Panc1 (cell line): Measurements from ENCODE around the gene SLC38A5. TPM values are rescaled to one million over a fixed set of nuclear protein-coding genes. Genes with fewer than 3 reads are reported as not detected.
A peak's percentile ranks its signal among the peaks of the same experiment; 100 is the strongest.
"Not testable (repeated sequence)": the region's sequence is repeated elsewhere in the genome, so short reads cannot be mapped to it uniquely, and the experiment has no call there.

Experiments used
- ATAC-seq: fragments of 200-7000 bp; cut with Tn5 transposase; 2 replicates; pipeline ENCODE4 v1.9.1; 2020; ENCODE audit warnings: mild to moderate bottlenecking, moderate library complexity
- BruUV-seq: library from RNA; stranded (reverse); fragments of 400-500 nt; replicated peaks from 2 replicates; lab custom pipeline; 2021; lab: Mats Ljungman, UMichigan
- CTCF ChIA-PET: fragments of 300-600 bp; sonication (Branson Sonifier 250); formaldehyde crosslinking; loops from one replicate; lab custom pipeline; 2022; ENCODE audit warnings: antibody characterized with exemption; lab: Charles Lee
- POLR2A ChIA-PET: fragments of 300-600 bp; sonication (Branson Sonifier 250); formaldehyde crosslinking; loops from one replicate; lab custom pipeline; 2022; ENCODE audit warnings: antibody characterized with exemption; lab: Charles Lee
- DNase-seq: peaks from one replicate; pipeline ENCODE4 v3.0.0-alpha.2; 2010; ENCODE audit warnings: low read depth, low spot score
- H3K27ac ChIP-seq: 2 replicates; pipeline ENCODE4 v1.5.1; 2011; ENCODE audit warnings: mild to moderate bottlenecking, low read length, inconsistent platforms
- H3K27me3 ChIP-seq: fragments of 200-500 bp; sonication (Bioruptor generic); 2 replicates; pipeline ENCODE4 v1.6.0; 2014; ENCODE audit warnings: low read length, inconsistent platforms; ENCODE audit not compliant: control insufficient read depth, insufficient read depth
- H3K36me3 ChIP-seq: fragments of 200-500 bp; sonication (Bioruptor generic); 2 replicates; pipeline ENCODE4 v1.5.1; 2014; ENCODE audit warnings: inconsistent platforms, mild to moderate bottlenecking, low read length, moderate library complexity; ENCODE audit not compliant: control insufficient read depth, insufficient read depth
- H3K4me1 ChIP-seq: 2 replicates; pipeline ENCODE4 v1.5.1; 2011; ENCODE audit warnings: inconsistent platforms, mild to moderate bottlenecking, low read length, moderate library complexity; ENCODE audit not compliant: control insufficient read depth, insufficient read depth
- H3K4me3 ChIP-seq, 2 experiments: 2 replicates each; pipeline ENCODE4 v1.5.1; 2011 to 2012; ENCODE audit warnings: low read depth in 2 of 2, low read length in 2 of 2, mild to moderate bottlenecking in 2 of 2, inconsistent platforms in 1 of 2, moderate library complexity in 1 of 2
- H3K9me3 ChIP-seq: fragments of 200-500 bp; sonication (Bioruptor generic); 2 replicates; pipeline ENCODE4 v1.5.1; 2014; ENCODE audit warnings: low read depth, mild to moderate bottlenecking, inconsistent platforms, low read length, moderate library complexity; ENCODE audit not compliant: control insufficient read depth, insufficient read depth
- POLR2AphosphoS5 ChIP-seq: IDR thresholded peaks from 2 replicates; pipeline ENCODE4 v1.6.1; 2012; ENCODE audit warnings: mild to moderate bottlenecking, low read depth, low read length, moderate library complexity
- SIN3A ChIP-seq: IDR thresholded peaks from 2 replicates; pipeline ENCODE4 v1.6.1; 2012; ENCODE audit warnings: low read depth, mild to moderate bottlenecking, low read length, moderate library complexity, borderline replicate concordance; ENCODE audit not compliant: insufficient read depth
- TCF7L2 ChIP-seq: IDR thresholded peaks from 2 replicates; pipeline ENCODE4 v1.6.1; 2011; ENCODE audit warnings: mild to moderate bottlenecking, low read depth, low read length, inconsistent platforms
- in situ Hi-C: cut with HindIII; loops from 2 replicates; pipeline ENCODE4 v1.10.0; 2016; ENCODE audit warnings: low sequenced_read_pairs, low pct_unique_long_range_greater_than_20kb
- intact Hi-C: fragments of 100-400 bp; cut with micrococcal nuclease; formaldehyde crosslinking; loops from one replicate; pipeline ENCODE4 v1.10.0; 2022; ENCODE audit not compliant: unreplicated experiment
- total RNA-seq: library from RNA; stranded (reverse); gene quantifications from one replicate; pipeline ENCODE4 v1.2.1, GENCODE V29; 2021; ENCODE audit not compliant: unreplicated experiment
- TF ChIP-seq, protein P1 (sequence below): fragments of 450-650 bp; IDR thresholded peaks from 2 replicates; pipeline ENCODE4 v1.5.1; 2017; ENCODE audit warnings: mild to moderate bottlenecking
- TF ChIP-seq, protein P2 (sequence below), 2 experiments: IDR thresholded peaks; 2 replicates each; pipeline ENCODE4 v1.6.1; 2011 to 2012; ENCODE audit warnings: low read depth in 2 of 2, control low read depth in 1 of 2, low read length in 1 of 2, mild to moderate bottlenecking in 1 of 2, moderate library complexity in 1 of 2; ENCODE audit not compliant: insufficient read depth in 1 of 2

SLC38A5 gene
- total RNA-seq, 1 experiment from 2014 or later = 1.1 TPM

DNA sequence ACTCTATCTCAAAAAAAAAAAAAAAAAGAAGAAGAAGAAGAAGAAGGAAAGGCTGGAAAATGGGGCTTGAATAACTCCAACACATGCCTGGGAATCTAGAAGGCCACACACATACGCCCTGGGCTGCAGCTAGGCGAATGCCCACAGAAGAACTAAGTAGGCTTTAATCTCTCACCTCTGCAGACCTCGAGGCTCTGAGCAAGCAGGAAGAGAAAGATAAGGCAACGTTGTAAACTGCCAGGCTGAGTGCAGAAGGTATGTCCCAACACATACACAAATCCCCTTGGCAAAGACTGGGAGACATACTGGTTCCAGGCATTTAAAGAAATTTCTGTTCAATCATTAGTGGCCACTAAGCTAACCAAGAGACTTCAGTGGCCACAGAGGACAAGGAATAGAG lies 18.4 kb downstream of the SLC38A5 start:
- ChIA-PET CTCF (no interaction called here), POLR2A (no interaction called here)
- Histone ChIP-seq H3K27ac (no peak overlapping the region), H3K36me3 (no peaks in the 10 kb centered on the region), H3K4me1 (no peaks in the 10 kb centered on the region), H3K27me3 (no peaks in the 10 kb centered on the region), H3K4me3 (no peak overlapping the region), H3K9me3 (no peaks in the 10 kb centered on the region)
- TF ChIP-seq, protein P1, sequence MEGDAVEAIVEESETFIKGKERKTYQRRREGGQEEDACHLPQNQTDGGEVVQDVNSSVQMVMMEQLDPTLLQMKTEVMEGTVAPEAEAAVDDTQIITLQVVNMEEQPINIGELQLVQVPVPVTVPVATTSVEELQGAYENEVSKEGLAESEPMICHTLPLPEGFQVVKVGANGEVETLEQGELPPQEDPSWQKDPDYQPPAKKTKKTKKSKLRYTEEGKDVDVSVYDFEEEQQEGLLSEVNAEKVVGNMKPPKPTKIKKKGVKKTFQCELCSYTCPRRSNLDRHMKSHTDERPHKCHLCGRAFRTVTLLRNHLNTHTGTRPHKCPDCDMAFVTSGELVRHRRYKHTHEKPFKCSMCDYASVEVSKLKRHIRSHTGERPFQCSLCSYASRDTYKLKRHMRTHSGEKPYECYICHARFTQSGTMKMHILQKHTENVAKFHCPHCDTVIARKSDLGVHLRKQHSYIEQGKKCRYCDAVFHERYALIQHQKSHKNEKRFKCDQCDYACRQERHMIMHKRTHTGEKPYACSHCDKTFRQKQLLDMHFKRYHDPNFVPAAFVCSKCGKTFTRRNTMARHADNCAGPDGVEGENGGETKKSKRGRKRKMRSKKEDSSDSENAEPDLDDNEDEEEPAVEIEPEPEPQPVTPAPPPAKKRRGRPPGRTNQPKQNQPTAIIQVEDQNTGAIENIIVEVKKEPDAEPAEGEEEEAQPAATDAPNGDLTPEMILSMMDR = no peak
- ATAC-seq (no peak), DNase-seq (no peak)
- intact Hi-C loops = no loop called here
- BruUV-seq = no TSS peak
- in situ Hi-C loops = no loop called here

DNA sequence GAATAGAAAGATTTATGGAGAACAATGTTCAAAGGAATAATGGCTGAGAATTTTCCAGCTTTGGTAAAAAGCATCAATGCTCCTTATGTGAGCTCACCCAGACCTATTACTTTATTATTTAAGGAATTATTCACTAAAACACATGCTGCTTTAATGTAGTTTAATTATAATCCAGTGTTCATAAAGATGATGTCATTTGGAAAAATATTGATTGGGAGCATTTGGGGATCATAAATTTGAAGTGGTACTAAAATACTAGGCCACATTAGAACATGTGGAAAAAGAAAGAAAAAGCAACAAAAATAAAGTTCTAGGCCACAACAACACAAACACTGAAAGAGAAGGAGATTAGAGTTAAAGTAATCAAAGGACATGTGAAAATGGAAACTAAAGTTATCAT lies 20.0 kb downstream of the SLC38A5 start:
- in situ Hi-C loops (no loop called here), intact Hi-C loops (no loop called here)
- Histone ChIP-seq H3K36me3 (no peaks in the 10 kb centered on the region), H3K9me3 (no peaks in the 10 kb centered on the region), H3K27me3 (no peaks in the 10 kb centered on the region), H3K27ac (no peak overlapping the region), H3K4me3 (no peak overlapping the region), H3K4me1 (no peaks in the 10 kb centered on the region)
- ChIA-PET POLR2A (no interaction called here), CTCF (no interaction called here)
- TF ChIP-seq, protein P2, sequence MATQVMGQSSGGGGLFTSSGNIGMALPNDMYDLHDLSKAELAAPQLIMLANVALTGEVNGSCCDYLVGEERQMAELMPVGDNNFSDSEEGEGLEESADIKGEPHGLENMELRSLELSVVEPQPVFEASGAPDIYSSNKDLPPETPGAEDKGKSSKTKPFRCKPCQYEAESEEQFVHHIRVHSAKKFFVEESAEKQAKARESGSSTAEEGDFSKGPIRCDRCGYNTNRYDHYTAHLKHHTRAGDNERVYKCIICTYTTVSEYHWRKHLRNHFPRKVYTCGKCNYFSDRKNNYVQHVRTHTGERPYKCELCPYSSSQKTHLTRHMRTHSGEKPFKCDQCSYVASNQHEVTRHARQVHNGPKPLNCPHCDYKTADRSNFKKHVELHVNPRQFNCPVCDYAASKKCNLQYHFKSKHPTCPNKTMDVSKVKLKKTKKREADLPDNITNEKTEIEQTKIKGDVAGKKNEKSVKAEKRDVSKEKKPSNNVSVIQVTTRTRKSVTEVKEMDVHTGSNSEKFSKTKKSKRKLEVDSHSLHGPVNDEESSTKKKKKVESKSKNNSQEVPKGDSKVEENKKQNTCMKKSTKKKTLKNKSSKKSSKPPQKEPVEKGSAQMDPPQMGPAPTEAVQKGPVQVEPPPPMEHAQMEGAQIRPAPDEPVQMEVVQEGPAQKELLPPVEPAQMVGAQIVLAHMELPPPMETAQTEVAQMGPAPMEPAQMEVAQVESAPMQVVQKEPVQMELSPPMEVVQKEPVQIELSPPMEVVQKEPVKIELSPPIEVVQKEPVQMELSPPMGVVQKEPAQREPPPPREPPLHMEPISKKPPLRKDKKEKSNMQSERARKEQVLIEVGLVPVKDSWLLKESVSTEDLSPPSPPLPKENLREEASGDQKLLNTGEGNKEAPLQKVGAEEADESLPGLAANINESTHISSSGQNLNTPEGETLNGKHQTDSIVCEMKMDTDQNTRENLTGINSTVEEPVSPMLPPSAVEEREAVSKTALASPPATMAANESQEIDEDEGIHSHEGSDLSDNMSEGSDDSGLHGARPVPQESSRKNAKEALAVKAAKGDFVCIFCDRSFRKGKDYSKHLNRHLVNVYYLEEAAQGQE (IDR thresholded peaks at IDR 0.05; ENCODE audit: insufficient read depth in 1 of 2, low read depth in 2 of 2, low read length in 1 of 2) = no peak
- TF ChIP-seq SIN3A = no peak
- TF ChIP-seq POLR2AphosphoS5 = no peak
- no peak for TF ChIP-seq TCF7L2
- ATAC-seq (no peak), DNase-seq (no peak)
- BruUV-seq = no TSS peak

DNA sequence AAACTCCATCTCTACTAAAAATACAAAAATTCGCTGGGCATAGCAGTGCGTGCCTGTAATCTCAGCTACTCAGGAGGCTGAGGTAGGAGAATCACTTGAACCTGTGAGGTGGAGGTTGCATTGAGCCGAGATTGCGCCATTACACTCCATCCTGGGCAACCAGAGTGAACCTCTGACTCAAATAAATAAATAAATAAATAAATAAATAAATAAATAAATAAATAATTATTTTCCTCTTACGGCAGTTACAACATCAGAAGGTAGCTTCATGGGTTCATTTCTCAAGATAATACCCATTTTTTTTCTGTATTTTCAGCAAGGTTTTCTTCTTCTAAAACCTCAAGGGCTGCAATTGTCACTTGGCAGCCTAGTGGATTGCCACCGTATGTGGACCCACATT lies 22.9 kb downstream of the SLC38A5 start:
- POLR2A ChIA-PET, H3K4me3 ChIP-seq, H3K9me3 ChIP-seq, ATAC-seq, intact Hi-C loops, H3K36me3 ChIP-seq, CTCF ChIA-PET, H3K27me3 ChIP-seq, DNase-seq, H3K4me1 ChIP-seq, in situ Hi-C loops, H3K27ac ChIP-seq, BruUV-seq: not testable (repeated sequence)

DNA sequence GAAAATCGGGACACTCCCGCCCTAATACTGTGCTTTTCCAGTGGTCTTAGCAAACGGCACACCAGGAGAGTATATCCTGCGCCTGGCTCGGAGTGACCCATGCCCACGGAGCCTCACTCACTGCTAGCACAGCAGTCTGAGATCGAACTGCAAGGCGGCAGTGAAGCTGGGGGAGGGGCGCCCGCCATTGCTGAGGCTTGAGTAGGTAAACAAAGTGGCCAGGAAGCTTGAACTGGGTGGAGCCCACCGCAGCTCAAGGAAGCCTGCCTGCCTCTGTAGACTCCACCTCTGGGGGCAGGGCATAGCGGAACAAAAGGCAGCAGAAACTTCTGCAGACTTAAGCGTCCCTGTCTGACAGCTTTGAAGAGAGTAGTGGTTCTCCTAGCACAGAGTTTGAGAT lies 36.3 kb downstream of the SLC38A5 start:
- H3K27ac ChIP-seq, ATAC-seq, DNase-seq, in situ Hi-C loops, intact Hi-C loops, H3K36me3 ChIP-seq, CTCF ChIA-PET, H3K27me3 ChIP-seq, H3K9me3 ChIP-seq, POLR2A ChIA-PET, H3K4me1 ChIP-seq, BruUV-seq: not testable (repeated sequence)
- H3K4me3 ChIP-seq = peak overlapping the region in 1 of 2 experiments; percentile 13; a peak in 2 of 4 replicates

DNA sequence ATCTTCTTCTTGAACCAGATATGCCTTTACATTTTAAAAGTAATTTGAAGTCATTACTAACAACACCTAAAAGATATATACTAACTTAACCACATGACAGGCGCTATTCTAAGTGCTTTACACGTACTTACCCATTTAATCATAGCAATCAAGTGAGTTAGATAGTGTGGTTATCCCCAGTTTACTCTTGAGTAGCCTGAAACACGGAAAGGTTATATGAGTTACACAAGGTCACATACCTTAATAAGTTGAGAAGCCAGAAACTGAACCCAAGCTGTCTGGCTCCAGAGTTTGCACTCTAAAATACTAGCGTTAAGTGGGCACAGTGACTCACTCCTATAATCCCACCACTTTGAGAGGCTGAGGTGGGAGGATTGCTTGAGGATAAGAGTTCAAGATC lies 39.9 kb downstream of the SLC38A5 start:
- H3K9me3 ChIP-seq, H3K36me3 ChIP-seq, H3K27me3 ChIP-seq, intact Hi-C loops, ATAC-seq, DNase-seq, CTCF ChIA-PET, H3K27ac ChIP-seq, POLR2A ChIA-PET, in situ Hi-C loops, H3K4me1 ChIP-seq, BruUV-seq, H3K4me3 ChIP-seq: not testable (repeated sequence)
